HS-27A (cell line): ENCODE results near the gene CTSH.
"Not testable (repeated sequence)": the region's sequence is repeated elsewhere in the genome, so short reads cannot be mapped to it uniquely, and the experiment has no call there.

Source experiments
- DNase-seq: peaks from one replicate; pipeline ENCODE4 v3.0.0-alpha.2; 2012; ENCODE audit warnings: low read depth, missing footprints

The CTSH gene

GRCh38 chr15:78880813-78881212, 64.0 kb downstream of the CTSH start:
- DNase-seq = no peak

- DNase-seq = no peak
These were observed 64.7 kb downstream of the CTSH start for GRCh38 chr15:78880242-78880533.

GRCh38 chr15:78879517-78880241, 65.2 kb downstream of the CTSH start:
- DNase-seq = no peak

- no peak for DNase-seq
These were observed 66.5 kb downstream of the CTSH start for GRCh38 chr15:78878356-78878755.

- DNase-seq = not testable (repeated sequence)
These were observed 67.9 kb downstream of the CTSH start for GRCh38 chr15:78876954-78877353.

- DNase-seq = no peak
These were observed 69.5 kb downstream of the CTSH start for GRCh38 chr15:78875107-78875914.

GRCh38 chr15:78873793-78874765, 70.8 kb downstream of the CTSH start:
- no peak for DNase-seq

GRCh38 chr15:78872972-78873792, 71.7 kb downstream of the CTSH start:
- DNase-seq = peak; percentile 90

- peak; percentile 90 for DNase-seq
These were observed 72.5 kb downstream of the CTSH start, which contains the start of gene MORF4L1 for GRCh38 chr15:78872155-78872971. Gene MORF4L1, plus strand, starts transcription at chr15:78872890. Its CDS starts 128 bp downstream, at chr15:78873018.

GRCh38 chr15:78871483-78872127, 73.2 kb downstream of the CTSH start:
- not testable (repeated sequence) for DNase-seq
